Measurements from ENCODE around the gene NPLOC4.

The NPLOC4 gene

DNA sequence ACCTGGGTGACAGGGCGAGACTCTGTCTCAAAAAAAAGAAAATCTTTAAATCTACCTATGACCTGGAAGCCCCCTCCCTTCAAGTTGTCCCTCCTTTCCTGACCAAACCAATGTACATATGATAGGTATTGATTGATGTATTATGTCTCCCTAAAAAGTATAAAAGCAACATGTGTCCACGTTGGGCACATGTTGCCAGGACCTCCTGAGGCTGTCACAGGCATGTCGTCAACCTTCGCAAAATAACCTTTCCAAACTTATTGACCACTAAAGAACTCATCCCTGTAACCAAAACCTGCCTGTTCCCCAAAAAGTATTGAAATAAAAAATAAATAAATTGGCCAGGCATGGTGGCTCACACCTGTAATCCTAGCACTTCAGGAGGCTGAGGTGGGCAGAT, 25.1 kb upstream of the NPLOC4 start:
- DNase-seq (ENCODE audit: low spot score): no peak

DNA sequence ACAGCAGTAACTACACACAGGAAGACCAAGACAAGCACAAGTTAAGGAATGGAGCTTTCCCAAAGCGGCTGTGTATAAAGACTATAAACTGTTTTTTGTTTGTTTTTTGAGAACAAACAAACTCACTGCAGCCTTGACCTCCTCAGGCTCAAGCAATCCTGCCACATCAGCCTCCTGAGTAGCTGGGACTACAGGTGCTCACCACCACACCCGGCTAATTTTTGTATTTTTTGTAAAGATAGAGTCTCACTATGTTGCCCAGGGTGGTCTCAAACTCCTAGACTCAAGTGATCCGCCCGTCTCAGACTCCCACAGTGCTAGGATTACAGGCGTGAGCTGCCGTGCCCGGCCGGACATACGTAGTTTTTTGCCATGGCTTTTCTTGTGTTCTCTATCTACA, 23.5 kb upstream of the NPLOC4 start:
- no peak for DNase-seq (ENCODE audit: low spot score)

DNA sequence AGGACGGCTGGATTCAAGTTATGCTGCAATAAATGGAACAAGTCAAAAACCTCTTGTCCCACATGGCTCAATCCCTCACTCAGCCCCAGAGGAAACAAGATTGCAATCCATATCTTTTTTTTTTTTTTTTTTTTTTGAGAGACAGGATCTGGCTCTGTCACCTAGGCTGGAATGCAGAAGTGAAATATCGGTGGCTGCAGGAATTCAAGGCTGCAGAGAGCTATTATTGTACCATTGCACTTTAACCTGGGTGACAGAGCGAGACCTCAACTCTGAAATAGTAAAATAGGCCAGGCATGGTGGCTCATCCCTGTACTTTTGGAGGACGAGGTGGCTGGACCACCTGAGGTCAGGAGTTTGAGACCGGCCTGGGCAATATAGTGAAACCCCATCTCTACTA, 22.1 kb upstream of the NPLOC4 start:
- DNase-seq (ENCODE audit: low spot score): no peak

DNA sequence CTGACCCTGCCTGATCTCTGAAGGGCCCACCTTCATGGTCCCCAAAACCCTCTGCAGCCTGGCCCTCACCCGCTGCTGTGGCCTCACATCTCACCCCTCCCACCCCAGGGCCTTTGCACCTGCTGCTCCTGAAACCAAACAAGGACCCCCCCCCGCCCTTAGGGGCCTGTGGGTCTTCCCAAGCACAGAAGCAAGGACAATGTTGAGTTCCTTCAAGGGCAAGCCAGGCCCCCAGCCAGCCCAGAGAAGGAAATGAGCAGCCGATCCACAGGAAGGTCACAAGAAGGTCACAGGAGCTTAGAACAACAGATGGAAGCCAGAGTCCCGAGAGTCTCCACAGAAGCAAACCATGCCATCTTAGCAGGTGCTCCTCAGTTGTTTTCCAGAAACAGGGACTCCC, 19.9 kb upstream of the NPLOC4 start:
- no peak for DNase-seq (ENCODE audit: low spot score)

DNA sequence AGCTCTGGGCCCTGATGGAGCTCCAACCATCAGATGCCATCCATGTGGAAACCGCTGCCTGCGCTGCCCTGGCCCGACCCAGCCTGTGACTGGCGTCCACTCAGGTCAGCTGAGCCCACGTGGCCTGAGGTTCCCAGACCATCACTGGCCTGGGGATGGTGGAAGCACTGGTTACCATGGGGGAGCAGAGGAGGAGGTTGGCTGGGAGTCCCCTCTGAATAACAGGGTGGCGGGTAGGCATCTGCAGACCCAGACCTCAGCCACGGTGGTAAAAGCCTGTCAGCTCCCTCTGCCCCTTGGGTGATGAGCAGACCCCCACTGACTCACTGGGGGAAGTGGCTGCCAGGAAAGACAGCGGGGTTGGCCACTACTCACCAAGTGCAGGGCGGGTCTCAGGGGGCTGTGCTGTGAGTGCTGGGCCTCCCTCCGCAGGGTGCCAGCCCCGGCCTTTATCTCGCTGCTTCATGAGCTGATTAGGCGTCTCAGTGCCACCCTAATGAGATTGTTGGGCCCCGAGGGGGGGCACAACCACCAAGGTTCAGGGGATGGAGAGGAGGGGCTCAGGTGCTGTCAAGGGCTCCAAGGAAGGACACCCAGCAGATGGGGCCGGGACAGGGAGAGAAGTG, 19.3 kb upstream of the NPLOC4 start, which contains the start of gene PDE6G:
Gene PDE6G (minus strand): TSS at position 425 of the 626 bp plus-strand sequence. CDS start 3,237 bp downstream, outside the sequence.
- DNase-seq (ENCODE audit: low spot score): peak; percentile 51

DNA sequence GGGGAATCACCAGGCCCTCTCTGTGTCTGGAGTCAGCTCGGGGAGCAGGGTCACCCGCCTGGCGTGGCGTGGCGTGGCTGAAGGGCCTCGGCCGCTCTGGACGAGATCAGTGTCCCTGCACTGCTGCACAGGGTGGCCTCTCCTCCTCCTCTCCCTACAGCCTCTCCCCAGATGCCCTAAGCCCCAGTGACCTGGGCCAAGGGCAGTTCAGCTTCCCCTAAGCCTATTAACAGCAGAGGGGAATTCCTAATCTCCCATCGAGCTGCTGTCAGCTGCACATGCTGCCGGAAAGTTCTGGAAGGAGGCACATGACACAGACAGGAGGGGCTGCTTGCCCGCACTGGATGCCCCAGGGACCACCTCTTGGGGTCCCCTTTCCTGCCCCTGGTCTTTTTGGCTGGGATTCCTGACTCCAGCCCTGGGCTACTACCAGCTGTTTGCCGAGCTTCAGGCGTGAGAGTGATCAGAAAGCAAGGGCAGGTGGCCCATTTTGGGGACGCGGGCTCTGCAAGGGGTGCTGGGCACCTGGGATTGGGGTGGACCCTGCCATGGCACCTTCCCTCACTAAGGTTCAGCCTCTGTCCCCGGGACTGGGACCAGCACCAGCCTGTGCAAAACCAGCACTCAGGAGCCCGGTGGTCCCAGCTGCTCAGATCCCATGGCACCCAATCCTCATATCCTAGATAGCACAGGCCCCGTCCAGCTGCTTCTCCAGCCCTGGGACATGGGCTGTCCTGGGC, 18.6 kb upstream of the NPLOC4 start:
- peak; percentile 63 for DNase-seq (ENCODE audit: low spot score)

DNA sequence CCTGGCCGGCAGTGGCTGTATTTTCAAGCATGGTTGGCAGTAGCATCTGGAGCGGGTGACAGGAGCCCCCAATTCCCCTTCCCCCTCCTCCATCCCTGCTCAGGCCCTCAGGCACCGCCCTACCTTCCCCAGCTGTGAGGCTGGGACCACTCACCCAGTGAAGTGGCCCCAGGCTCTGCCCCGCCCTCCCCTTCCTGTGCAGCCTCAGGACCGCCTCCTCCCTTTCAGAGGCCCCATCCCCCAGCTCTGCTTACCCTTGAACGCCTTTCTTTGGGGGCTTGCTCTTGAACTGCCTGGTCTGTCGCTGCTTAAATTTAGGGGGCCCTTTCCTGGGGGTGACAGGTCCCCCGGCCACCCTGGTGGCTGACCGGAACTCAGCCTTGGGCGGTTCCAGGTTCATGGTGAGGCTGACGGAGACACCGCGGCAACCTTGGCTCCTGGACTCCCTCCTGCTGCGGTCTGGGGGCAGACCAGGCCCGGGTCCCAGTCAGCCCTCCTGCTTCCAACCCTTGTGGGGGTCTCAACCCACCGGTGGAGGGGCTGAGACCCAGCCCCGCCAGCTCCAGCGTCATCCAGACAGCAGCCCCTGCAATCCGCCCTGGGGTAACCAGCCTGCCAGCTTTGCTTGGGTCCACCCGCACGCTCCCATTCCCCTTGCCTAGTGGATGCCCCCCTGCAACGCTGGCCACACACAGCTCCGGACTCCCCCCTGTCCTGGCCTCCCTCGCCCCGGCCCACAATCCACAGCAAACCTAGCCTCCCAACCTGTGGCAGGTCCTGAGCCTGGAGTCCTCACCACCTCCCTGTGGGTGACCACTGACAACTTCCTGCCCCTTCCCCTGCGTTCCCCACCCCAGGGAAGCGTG, 16.2 kb upstream of the NPLOC4 start:
- no peak for DNase-seq (ENCODE audit: low spot score)

DNA sequence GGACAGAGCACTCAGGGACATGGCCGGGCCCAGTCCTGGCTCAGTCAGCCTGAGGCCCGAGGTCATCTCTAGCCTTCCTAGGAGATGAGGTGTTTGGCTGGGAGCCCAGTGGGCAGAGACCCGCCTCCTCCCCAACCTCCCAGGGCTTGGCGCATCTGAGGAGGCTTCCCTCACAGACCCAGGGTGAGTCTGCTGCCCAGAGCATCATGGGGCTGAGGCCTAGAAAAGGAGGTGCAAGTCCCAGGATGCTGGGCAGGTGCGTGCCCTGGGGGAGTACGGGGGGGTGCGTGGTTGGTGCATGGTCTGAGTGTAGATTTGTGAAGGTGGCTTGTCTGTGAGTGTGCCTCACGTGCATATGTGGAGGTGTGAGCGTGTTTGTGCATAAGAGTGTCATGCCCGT, 14.8 kb upstream of the NPLOC4 start:
- no peak for DNase-seq (ENCODE audit: low spot score)

DNA sequence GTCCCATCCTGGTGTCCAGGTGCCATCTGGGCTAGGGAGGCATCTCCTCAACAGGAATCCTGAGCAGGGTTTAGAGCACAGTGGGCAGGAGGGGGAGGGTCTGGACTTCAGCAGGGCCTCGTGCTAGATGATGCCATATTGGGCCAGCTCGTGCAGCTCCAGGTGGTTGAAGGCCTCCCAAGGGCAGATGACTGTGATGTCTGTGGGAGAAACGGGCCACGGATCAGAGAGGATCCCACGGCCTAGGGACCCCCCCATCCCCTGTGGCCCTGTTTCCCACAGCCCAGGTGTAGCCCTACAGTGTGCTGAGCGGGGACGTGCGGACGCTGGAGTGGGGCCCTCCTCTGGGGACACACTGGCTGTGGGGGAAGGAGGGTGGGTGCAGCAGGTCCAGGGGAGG, 14.0 kb upstream of the NPLOC4 start:
- no peak for DNase-seq (ENCODE audit: low spot score)

DNA sequence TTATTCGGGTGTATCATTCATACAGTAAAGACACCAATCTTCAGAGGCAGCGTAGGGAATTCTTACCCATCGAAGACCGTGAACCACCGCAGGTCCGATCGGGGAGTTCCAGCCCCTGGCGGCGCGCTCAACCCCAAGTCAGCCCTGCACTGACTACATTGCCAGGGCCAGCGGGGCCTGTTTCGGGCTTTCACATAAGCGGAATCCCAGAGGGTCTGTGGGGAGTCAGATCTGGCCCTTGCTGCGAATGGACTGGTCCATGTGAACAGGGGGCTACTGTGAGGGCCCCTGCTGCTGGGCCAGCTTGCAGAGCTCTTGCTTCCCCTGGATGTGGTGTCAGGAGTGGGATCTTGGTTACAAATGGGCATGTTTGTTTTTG, 11.8 kb upstream of the NPLOC4 start:
- DNase-seq (ENCODE audit: low spot score): no peak

DNA sequence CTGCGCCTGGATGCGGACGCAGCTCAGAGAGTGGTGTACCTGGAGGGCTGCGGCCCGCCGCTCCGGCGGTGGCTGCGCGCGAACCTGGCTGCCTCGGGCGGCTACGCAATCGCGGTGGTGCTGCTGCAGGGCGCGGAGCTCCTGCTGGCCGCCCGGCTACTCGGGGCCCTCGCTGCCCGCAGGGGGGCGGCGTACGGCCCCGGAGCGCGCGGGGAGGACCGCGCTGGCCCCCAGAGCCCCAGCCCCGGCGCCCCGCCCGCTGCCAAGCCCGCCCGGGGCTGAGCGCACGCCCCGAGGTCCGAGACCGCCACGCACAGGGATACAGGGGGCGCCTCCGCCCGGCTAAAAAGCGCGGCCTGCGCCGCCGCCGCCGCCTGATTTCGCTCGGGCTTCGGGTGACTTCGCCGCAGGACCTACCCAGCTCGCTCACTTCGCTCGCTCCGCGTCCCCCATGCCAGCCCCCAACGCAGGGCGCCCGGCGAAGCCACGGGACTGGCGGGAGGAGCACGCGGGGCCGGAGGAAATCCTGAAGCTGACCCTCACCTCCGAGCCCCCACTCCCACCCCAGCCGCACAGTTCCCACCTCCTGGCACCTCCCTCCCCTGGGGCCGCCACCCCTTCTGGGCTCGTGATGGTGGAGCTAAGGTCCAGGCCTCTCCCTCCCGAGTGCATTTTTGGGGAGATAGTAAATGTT, 11.2 kb upstream of the NPLOC4 start:
- peak; percentile 52 for DNase-seq (ENCODE audit: low spot score)

DNA sequence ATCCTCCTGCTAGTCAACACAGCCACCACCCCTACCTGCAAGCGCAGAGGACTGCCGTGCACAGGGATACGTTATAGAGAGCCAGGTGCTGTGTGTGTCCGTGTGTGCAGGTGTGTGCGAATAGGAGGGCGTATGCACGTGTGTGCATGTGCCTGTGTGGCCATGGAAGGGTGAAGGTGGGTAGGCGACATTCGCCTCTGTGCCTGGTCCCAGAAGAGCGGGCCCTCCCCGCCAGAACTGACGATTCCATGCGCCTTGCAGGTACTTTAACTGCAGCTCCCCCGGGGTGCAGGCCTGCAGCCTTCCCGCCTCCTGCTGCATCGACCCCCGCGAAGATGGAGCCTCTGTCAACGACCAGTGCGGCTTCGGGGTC, 10.7 kb upstream of the NPLOC4 start:
- DNase-seq (ENCODE audit: low spot score): no peak

DNA sequence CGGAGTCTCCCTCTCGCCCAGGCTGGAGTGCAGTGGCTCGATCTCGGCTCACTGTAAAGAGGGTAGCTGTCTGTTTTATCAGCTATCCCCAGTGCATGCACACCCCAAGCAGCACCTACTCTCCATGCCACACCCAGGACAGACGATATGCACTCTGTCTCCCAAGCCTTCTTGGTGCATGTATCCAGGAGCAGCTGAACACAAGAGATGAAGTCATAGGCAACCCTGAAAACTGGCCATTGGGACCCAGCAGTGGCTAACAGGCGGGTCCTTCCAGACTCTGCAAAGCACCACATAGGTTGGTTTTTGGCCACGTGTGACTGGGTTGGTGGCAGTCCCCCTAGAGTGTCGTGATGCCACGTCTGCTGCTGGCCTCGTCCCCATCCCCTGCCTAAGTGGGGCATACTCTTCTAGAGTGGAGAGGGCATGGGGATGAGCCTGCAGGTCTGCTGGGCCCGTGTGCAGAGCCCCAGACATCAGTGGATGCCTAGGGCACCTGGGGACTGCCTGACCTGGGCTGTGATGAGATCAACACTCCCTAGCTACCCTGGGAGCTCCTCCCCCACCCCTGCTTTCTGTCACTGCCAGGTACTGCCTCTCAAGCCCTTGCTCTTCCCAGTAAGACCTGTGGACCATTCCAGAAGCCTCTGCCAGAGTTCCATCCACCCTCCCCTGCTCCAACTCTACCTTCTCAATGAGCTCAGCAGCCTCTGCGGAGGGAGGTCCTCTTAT, 10.1 kb upstream of the NPLOC4 start:
- DNase-seq (ENCODE audit: low spot score): no peak

DNA sequence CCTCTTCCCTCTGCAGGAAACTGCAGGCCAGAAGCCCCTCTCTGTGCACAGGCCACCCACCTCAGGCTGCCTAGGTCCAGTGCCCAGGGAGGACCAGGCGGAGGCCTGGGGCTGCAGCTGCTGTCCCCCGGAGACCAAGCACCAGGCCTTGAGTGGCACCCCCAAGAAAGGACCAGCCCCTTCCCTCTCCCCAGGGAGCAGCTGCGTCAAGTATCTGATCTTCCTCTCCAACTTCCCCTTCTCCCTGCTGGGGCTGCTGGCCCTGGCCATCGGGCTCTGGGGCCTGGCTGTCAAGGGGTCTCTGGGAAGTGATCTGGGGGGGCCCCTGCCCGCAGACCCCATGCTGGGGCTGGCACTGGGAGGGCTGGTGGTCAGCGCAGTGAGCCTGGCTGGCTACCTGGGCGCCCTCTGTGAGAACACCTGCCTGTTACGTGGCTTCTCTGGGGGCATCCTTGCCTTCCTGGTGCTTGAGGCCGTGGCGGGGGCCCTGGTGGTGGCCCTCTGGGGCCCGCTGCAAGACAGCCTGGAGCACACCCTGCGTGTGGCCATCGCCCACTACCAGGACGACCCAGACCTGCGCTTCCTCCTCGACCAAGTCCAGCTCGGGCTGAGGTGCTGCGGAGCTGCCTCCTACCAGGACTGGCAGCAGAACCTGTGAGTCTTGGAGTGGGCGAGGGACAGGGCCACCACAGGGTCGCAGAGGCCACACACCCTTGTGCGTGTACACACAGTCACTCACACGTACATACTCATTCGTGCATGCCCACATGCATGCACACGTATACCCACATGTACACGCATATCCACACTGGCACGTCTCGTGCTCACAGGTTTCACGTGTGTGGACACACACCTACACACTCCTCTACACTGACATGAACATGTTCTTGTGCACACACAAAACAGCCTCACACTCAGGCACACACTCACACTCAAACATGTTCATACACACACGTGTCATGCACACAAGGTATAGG, 8.4 kb upstream of the NPLOC4 start:
- peak; percentile 39 for DNase-seq (ENCODE audit: low spot score)

DNA sequence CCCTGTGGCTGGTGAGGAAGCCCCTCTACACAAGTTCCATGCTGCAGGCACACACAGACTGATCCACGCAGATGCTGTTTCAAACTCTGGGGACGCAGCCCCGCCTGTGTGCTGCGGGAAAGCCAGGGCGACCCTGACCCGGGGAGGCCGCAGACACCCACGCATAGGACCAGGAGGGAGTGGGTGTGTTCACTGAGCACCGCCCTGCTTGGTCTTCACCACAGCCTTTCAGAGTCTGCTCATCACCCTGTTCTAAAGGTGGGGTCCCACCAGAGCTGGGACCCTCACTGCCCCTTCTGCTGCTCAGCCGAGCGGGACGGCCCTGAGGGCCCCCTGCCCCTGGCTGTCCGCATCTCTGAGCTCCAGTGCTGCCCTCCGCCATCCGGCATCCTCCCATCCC, 7.6 kb upstream of the NPLOC4 start:
- DNase-seq (ENCODE audit: low spot score): peak; percentile 44

DNA sequence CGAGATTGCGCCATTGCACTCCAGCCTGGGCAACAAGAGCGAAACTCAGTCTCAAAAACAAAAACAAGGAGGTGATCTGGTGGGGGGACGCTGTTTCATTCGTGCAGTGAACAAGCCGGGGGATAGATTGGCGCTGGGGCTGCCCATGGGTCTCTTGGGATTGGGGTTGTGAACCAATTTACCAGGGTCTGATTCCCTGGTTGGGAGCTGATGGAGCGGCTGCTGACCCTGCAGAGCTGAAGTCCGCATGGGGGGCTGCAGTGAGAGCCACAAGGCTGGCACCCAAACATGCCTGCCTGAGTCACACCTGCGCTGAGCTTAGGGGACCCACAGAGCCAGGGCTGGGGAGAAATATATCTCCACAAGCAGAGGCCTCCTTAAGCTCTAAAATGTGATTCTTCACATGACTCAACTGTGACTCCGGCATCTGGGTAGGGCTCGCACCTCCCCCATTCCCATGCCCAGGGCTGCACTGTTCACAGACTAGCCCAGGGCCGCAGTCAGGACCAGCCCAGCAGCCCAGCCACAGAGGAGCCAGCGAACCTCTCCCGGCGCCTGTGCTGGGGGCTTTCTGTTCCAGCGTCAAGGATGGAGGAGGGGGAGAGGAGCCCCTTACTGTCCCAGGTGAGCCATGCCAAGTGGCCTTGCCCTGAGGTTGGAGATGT, 5.0 kb upstream of the NPLOC4 start:
- peak; percentile 42 for DNase-seq (ENCODE audit: low spot score)

DNA sequence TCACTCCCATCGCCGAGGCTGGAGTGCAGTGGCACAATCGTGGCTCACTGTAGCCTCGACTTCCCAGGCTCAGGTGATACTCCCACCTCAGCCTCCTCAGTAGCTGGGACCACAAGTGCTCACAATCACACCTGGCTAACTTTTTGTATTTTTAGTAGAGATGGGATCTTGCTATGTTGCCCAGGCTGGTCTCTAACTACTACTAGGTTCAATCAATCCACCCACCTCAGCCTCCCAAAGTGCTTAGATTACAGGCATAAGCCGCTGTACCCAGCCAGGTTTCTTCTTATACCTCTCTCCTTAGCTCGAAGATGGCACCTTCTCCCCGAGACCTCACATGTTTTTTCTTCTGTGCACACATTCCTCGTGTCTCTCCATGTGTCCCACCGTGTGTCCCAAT, 3.1 kb upstream of the NPLOC4 start:
- DNase-seq (ENCODE audit: low spot score): no peak

DNA sequence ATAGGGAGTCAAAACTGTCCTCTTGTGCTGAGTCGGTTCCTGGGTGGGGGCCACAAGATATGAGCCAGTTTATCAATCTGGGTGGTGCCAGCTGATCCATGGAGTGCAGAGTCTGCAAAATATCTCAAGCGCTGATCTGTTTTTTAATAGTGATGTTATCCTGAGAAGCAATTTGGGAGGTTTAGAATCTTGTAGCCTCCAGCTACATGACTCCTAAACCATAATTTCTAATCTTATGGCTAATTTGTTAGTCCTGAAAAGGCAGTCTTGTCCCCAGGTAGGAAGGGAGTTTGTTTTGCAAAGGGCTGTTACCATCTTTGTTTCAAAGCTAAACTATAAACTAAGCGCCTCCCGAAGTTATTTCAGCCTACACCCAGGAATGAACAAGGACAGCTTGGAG, 1.8 kb upstream of the NPLOC4 start:
- no peak for DNase-seq (ENCODE audit: low spot score)

DNA sequence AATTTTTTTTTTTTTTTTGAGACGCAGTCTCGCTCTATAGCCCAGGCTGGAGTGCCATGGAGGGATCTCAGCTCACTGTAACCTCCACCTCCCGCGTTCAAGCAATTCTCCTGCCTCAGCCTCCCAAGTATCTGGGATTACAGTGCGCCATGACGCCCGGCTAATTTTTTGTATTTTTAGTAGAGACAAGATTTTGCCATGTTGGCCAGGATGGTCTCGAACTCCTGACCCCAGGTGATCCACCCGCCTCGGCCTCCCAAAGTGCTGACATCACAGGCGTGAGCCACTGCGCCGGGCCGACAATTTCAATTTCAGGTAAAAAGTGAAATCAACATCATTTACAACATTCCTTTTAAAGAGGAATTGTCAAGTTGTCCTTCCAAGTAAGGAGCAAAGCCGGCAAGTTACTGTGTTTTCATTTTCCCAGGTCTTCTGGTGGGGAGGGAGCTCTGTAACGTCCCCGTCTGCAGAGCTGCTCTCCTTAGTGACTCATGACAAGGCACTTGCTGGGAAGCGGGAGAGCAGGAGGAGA, 873 bp downstream of the NPLOC4 start:
- no peak for DNase-seq (ENCODE audit: low spot score)

DNA sequence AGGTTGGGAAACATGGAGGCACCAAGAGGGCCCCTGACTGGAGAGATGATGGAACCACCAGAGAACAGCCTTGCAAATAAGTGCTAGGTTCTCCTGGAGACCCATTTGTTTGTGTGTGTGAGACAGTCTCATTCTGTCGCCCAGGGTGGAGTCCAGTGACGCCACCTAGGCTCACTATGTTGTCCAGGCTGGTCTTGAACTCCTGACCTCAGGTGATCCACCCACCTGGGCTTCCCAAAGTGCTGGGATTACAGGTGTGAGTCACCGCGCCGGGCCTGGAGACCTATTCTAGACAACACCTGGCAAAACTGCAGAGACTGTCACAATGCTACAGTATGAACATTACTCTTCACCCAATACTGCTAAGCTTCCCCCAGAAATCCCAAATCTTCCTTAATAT, 1.5 kb downstream of the NPLOC4 start:
- no peak for DNase-seq (ENCODE audit: low spot score)

Measured in D341Med (cell line).